ENCODE data around the gene PSMD6.

The PSMD6 gene

GRCh38 chr3:64028754-64029153, 5.5 kb upstream of the PSMD6 start:
- no peak overlapping the region for H3K27ac ChIP-seq (ENCODE audit: low read depth, low read length, severe bottlenecking)
- H3K4me1 ChIP-seq (ENCODE audit: control insufficient read depth, insufficient read depth, low read length, poor library complexity, severe bottlenecking), result peaks cover 7% of the 10 kb centered on the region
- no peak overlapping the region for H3K4me3 ChIP-seq (ENCODE audit: extremely low read depth, insufficient read depth, low read length, poor library complexity, severe bottlenecking)
- 88 to 94% methylated on average over 2 to 3 of the region's 3 CpGs for WGBS, 2 experiments (ENCODE audit: insufficient coverage in 2 of 2)
- no peaks in the 10 kb centered on the region for H3K36me3 ChIP-seq (ENCODE audit: control insufficient read depth, insufficient read depth, low read length)
- H3K9me3 ChIP-seq (ENCODE audit: control insufficient read depth, low read length), result peaks cover under 1% of the 10 kb centered on the region

- no peak overlapping the region for H3K4me3 ChIP-seq (ENCODE audit: extremely low read depth, insufficient read depth, low read length, poor library complexity, severe bottlenecking)
- 95 to 100% methylated on average over 3 to 5 of the region's 8 CpGs for WGBS, 2 experiments (ENCODE audit: insufficient coverage in 2 of 2)
Measured at GRCh38 chr3:64027658-64028057, 4.4 kb upstream of the PSMD6 start.

GRCh38 chr3:64026346-64026745, 3.1 kb upstream of the PSMD6 start:
- WGBS, 2 experiments (ENCODE audit: insufficient coverage in 2 of 2), result no CpG with 5 or more reads among the region's 2 CpGs
- H3K4me3 ChIP-seq (ENCODE audit: extremely low read depth, insufficient read depth, low read length, poor library complexity, severe bottlenecking), result no peak overlapping the region
- peaks cover 10% of the 10 kb centered on the region for H3K36me3 ChIP-seq (ENCODE audit: control insufficient read depth, insufficient read depth, low read length)

More at GRCh38 chr3:64027658-64028057, 4.4 kb upstream of the PSMD6 start:
- H3K27ac ChIP-seq (ENCODE audit: low read depth, low read length, severe bottlenecking), result no peak overlapping the region
- H3K36me3 ChIP-seq (ENCODE audit: control insufficient read depth, insufficient read depth, low read length), result no peaks in the 10 kb centered on the region
- peaks cover 7% of the 10 kb centered on the region for H3K4me1 ChIP-seq (ENCODE audit: control insufficient read depth, insufficient read depth, low read length, poor library complexity, severe bottlenecking)
- H3K9me3 ChIP-seq (ENCODE audit: control insufficient read depth, low read length), result no peaks in the 10 kb centered on the region

GRCh38 chr3:64023861-64024223, 548 bp upstream of the PSMD6 start:
- WGBS, 2 experiments (ENCODE audit: insufficient coverage in 2 of 2), result 77 to 87% methylated on average over 4 to 5 of the region's 5 CpGs
- Histone ChIP-seq H3K27ac (ENCODE audit: low read depth, low read length, severe bottlenecking) (no peak overlapping the region), H3K36me3 (ENCODE audit: control insufficient read depth, insufficient read depth, low read length) (peaks cover 32% of the 10 kb centered on the region), H3K4me3 (ENCODE audit: extremely low read depth, insufficient read depth, low read length, poor library complexity, severe bottlenecking) (no peak overlapping the region), H3K9me3 (ENCODE audit: control insufficient read depth, low read length) (no peaks in the 10 kb centered on the region), H3K4me1 (ENCODE audit: control insufficient read depth, insufficient read depth, low read length, poor library complexity, severe bottlenecking) (no peaks in the 10 kb centered on the region)

More at GRCh38 chr3:64026346-64026745, 3.1 kb upstream of the PSMD6 start:
- no peaks in the 10 kb centered on the region for H3K9me3 ChIP-seq (ENCODE audit: control insufficient read depth, low read length)
- H3K27ac ChIP-seq (ENCODE audit: low read depth, low read length, severe bottlenecking), result no peak overlapping the region
- no peaks in the 10 kb centered on the region for H3K4me1 ChIP-seq (ENCODE audit: control insufficient read depth, insufficient read depth, low read length, poor library complexity, severe bottlenecking)

GRCh38 chr3:64022451-64023186, 675 bp downstream of the PSMD6 start:
- WGBS, 2 experiments (ENCODE audit: insufficient coverage in 2 of 2), result 0 to 15% methylated on average over 4 to 13 of the region's 24 CpGs
- no peaks in the 10 kb centered on the region for H3K9me3 ChIP-seq (ENCODE audit: control insufficient read depth, low read length)
- H3K4me1 ChIP-seq (ENCODE audit: control insufficient read depth, insufficient read depth, low read length, poor library complexity, severe bottlenecking), result no peaks in the 10 kb centered on the region
- H3K27ac ChIP-seq (ENCODE audit: low read depth, low read length, severe bottlenecking), result peak overlapping the region; percentile 90
- peak overlapping the region; percentile 99 for H3K4me3 ChIP-seq (ENCODE audit: extremely low read depth, insufficient read depth, low read length, poor library complexity, severe bottlenecking)
- peaks cover 44% of the 10 kb centered on the region for H3K36me3 ChIP-seq (ENCODE audit: control insufficient read depth, insufficient read depth, low read length)

GRCh38 chr3:64021922-64022321, 1.4 kb downstream of the PSMD6 start:
- peaks cover 51% of the 10 kb centered on the region for H3K36me3 ChIP-seq (ENCODE audit: control insufficient read depth, insufficient read depth, low read length)
- no peak overlapping the region for H3K27ac ChIP-seq (ENCODE audit: low read depth, low read length, severe bottlenecking)
- 86 to 97% methylated on average over 3 to 5 of the region's 6 CpGs for WGBS, 2 experiments (ENCODE audit: insufficient coverage in 2 of 2)
- H3K4me3 ChIP-seq (ENCODE audit: extremely low read depth, insufficient read depth, low read length, poor library complexity, severe bottlenecking), result peak overlapping the region; percentile 99
- no peaks in the 10 kb centered on the region for H3K9me3 ChIP-seq (ENCODE audit: control insufficient read depth, low read length)
- H3K4me1 ChIP-seq (ENCODE audit: control insufficient read depth, insufficient read depth, low read length, poor library complexity, severe bottlenecking), result no peaks in the 10 kb centered on the region

- H3K9me3 ChIP-seq (ENCODE audit: control insufficient read depth, low read length), result no peaks in the 10 kb centered on the region
- H3K4me3 ChIP-seq (ENCODE audit: extremely low read depth, insufficient read depth, low read length, poor library complexity, severe bottlenecking), result no peak overlapping the region
- WGBS, 2 experiments (ENCODE audit: insufficient coverage in 2 of 2), result no CpG with 5 or more reads among the region's 2 CpGs
- H3K4me1 ChIP-seq (ENCODE audit: control insufficient read depth, insufficient read depth, low read length, poor library complexity, severe bottlenecking), result no peaks in the 10 kb centered on the region
- H3K36me3 ChIP-seq (ENCODE audit: control insufficient read depth, insufficient read depth, low read length), result peaks cover 71% of the 10 kb centered on the region
- H3K27ac ChIP-seq (ENCODE audit: low read depth, low read length, severe bottlenecking), result no peak overlapping the region
Measured at GRCh38 chr3:64019879-64020278, 3.4 kb downstream of the PSMD6 start.

GRCh38 chr3:64019271-64019670, 4.0 kb downstream of the PSMD6 start:
- Histone ChIP-seq H3K4me3 (ENCODE audit: extremely low read depth, insufficient read depth, low read length, poor library complexity, severe bottlenecking) (no peak overlapping the region), H3K27ac (ENCODE audit: low read depth, low read length, severe bottlenecking) (no peak overlapping the region), H3K4me1 (ENCODE audit: control insufficient read depth, insufficient read depth, low read length, poor library complexity, severe bottlenecking) (no peaks in the 10 kb centered on the region), H3K36me3 (ENCODE audit: control insufficient read depth, insufficient read depth, low read length) (peaks cover 77% of the 10 kb centered on the region), H3K9me3 (ENCODE audit: control insufficient read depth, low read length) (no peaks in the 10 kb centered on the region)
- 93 to 100% methylated on average over 1 to 2 of the region's 3 CpGs for WGBS, 2 experiments (ENCODE audit: insufficient coverage in 2 of 2)

GRCh38 chr3:64016941-64017620, 6.2 kb downstream of the PSMD6 start:
- Histone ChIP-seq H3K4me1 (ENCODE audit: control insufficient read depth, insufficient read depth, low read length, poor library complexity, severe bottlenecking) (no peaks in the 10 kb centered on the region), H3K9me3 (ENCODE audit: control insufficient read depth, low read length) (no peaks in the 10 kb centered on the region), H3K36me3 (ENCODE audit: control insufficient read depth, insufficient read depth, low read length) (peaks cover 96% of the 10 kb centered on the region), H3K27ac (ENCODE audit: low read depth, low read length, severe bottlenecking) (no peak overlapping the region), H3K4me3 (ENCODE audit: extremely low read depth, insufficient read depth, low read length, poor library complexity, severe bottlenecking) (no peak overlapping the region)
- 100% methylated on average over 2 of the region's 3 CpGs for WGBS, 2 experiments (ENCODE audit: insufficient coverage in 2 of 2)

- WGBS, 2 experiments (ENCODE audit: insufficient coverage in 2 of 2), result 92 to 96% methylated on average over 4 of the region's 5 CpGs
- Histone ChIP-seq H3K36me3 (ENCODE audit: control insufficient read depth, insufficient read depth, low read length) (peaks cover 96% of the 10 kb centered on the region), H3K27ac (ENCODE audit: low read depth, low read length, severe bottlenecking) (no peak overlapping the region), H3K4me1 (ENCODE audit: control insufficient read depth, insufficient read depth, low read length, poor library complexity, severe bottlenecking) (no peaks in the 10 kb centered on the region), H3K9me3 (ENCODE audit: control insufficient read depth, low read length) (no peaks in the 10 kb centered on the region), H3K4me3 (ENCODE audit: extremely low read depth, insufficient read depth, low read length, poor library complexity, severe bottlenecking) (no peak overlapping the region)
Measured at GRCh38 chr3:64011685-64012084, 11.6 kb downstream of the PSMD6 start.

GRCh38 chr3:64010199-64010598, 13.1 kb downstream of the PSMD6 start:
- no peak overlapping the region for H3K4me3 ChIP-seq (ENCODE audit: extremely low read depth, insufficient read depth, low read length, poor library complexity, severe bottlenecking)
- peaks cover 96% of the 10 kb centered on the region for H3K36me3 ChIP-seq (ENCODE audit: control insufficient read depth, insufficient read depth, low read length)
- no peaks in the 10 kb centered on the region for H3K9me3 ChIP-seq (ENCODE audit: control insufficient read depth, low read length)
- no peaks in the 10 kb centered on the region for H3K4me1 ChIP-seq (ENCODE audit: control insufficient read depth, insufficient read depth, low read length, poor library complexity, severe bottlenecking)
- no CpG with 5 or more reads among the region's 5 CpGs for WGBS, 2 experiments (ENCODE audit: insufficient coverage in 2 of 2)
- no peak overlapping the region for H3K27ac ChIP-seq (ENCODE audit: low read depth, low read length, severe bottlenecking)
